K562 (cell line): Measurements from ENCODE around the gene PPP6R1. TPM values are rescaled to one million over a fixed set of nuclear protein-coding genes. Genes with fewer than 3 reads are reported as not detected.

ENCODE experiments used
- ATAC-seq: fragments of 200-7000 bp; cut with Tn5 transposase; 3 replicates; pipeline ENCODE4 v1.9.1; 2020; ENCODE audit warnings: moderate library complexity
- BruUV-seq: library from RNA; stranded (reverse); fragments of 400-500 nt; replicated peaks from 2 replicates; lab custom pipeline; 2021; lab: Mats Ljungman, UMichigan
- CTCF ChIA-PET: fragments of 300-600 bp; formaldehyde crosslinking; extraction: SDS; loops from one replicate; lab custom pipeline; 2021; ENCODE audit warnings: low intra/inter-chr PET ratio; lab: Yijun Ruan, JAX
- POLR2A ChIA-PET: fragments of 300-600, 350-650 bp; sonication (Branson Sonifier 250); formaldehyde crosslinking; extraction: SDS; loops from one replicate; lab custom pipeline; 2021; ENCODE audit warnings: antibody characterized with exemption, inconsistent platforms; lab: Yijun Ruan, JAX
- DNase-seq, 4 experiments: peaks; one replicate each; pipeline versions ENCODE4 v3.0.0 to v3.0.0-alpha.2; 2011 to 2018; ENCODE audit warnings: low spot score in 3 of 4, mixed read lengths in 3 of 4; ENCODE audit errors: extremely low read depth in 1 of 4
- FAIRE-seq: peaks from 2 replicates; lab custom pipeline; 2011; peaks lifted over from hg19 to GRCh38; lab: Jason Lieb, UNC
- H2AFZ ChIP-seq: 2 replicates; pipeline ENCODE4 v1.6.0; 2011; ENCODE audit warnings: low read depth, low read length, control low read depth, inconsistent platforms
- H3K27ac ChIP-seq: fragments of 200-600 bp; 3 replicates; pipeline ENCODE4 v1.8.0; 2011; ENCODE audit warnings: low read depth, mild to moderate bottlenecking, control low read depth, inconsistent platforms, low read length, moderate library complexity, mixed read lengths; ENCODE audit errors: extremely low read depth
- H3K27me3 ChIP-seq, 2 experiments: fragments of 300-600 bp in 1 of 2; 2 replicates in 1 of 2; 3 replicates in 1 of 2; pipeline versions ENCODE4 v1.6.0 to v1.8.0; 2011; ENCODE audit warnings: inconsistent platforms in 2 of 2, low read length in 2 of 2, mild to moderate bottlenecking in 1 of 2, mixed read lengths in 1 of 2, moderate library complexity in 1 of 2; ENCODE audit not compliant: control insufficient read depth in 2 of 2, insufficient read depth in 2 of 2
- H3K36me3 ChIP-seq: fragments of 300-600 bp; 3 replicates; pipeline ENCODE4 v1.8.0; 2011; ENCODE audit warnings: mild to moderate bottlenecking, low read length, inconsistent platforms; ENCODE audit not compliant: control insufficient read depth, insufficient read depth
- H3K4me1 ChIP-seq, 2 experiments: fragments of 200-600 bp in 1 of 2; replicated peaks in 1 of 2; 2 replicates in 1 of 2; 3 replicates in 1 of 2; pipeline versions ENCODE4 v1.5.1 to v1.8.0; 2011; ENCODE audit warnings: inconsistent platforms in 2 of 2, low read length in 2 of 2, mild to moderate bottlenecking in 1 of 2, mixed read lengths in 1 of 2, moderate library complexity in 1 of 2; ENCODE audit not compliant: control insufficient read depth in 2 of 2, insufficient read depth in 2 of 2
- H3K4me2 ChIP-seq: 2 replicates; pipeline ENCODE4 v1.6.1; 2011; ENCODE audit warnings: low read length, control low read depth, inconsistent platforms, mixed read lengths; ENCODE audit not compliant: insufficient read depth
- H3K4me3 ChIP-seq: fragments of 200-600 bp; sonication (generic), shearing (Covaris generic); 2 replicates; pipeline ENCODE4 v1.5.1; 2016; ENCODE audit warnings: control low read depth, inconsistent platforms
- H3K79me2 ChIP-seq: fragments of 200-600 bp; 3 replicates; pipeline ENCODE4 v1.8.0; 2011; ENCODE audit warnings: low read length, inconsistent platforms; ENCODE audit not compliant: control insufficient read depth, insufficient read depth
- H3K9ac ChIP-seq, 2 experiments: 2 replicates each; pipeline versions ENCODE4 v1.6.0 to v1.6.1; 2011; ENCODE audit warnings: low read depth in 2 of 2, low read length in 2 of 2, control low read depth in 1 of 2, inconsistent platforms in 1 of 2, mild to moderate bottlenecking in 1 of 2, mixed read lengths in 1 of 2; ENCODE audit not compliant: insufficient read depth in 1 of 2
- H3K9me1 ChIP-seq: one replicate; pipeline ENCODE4 v1.6.0; 2011; ENCODE audit warnings: inconsistent platforms, mild to moderate bottlenecking, low read length, moderate library complexity; ENCODE audit not compliant: control insufficient read depth, insufficient read depth
- H3K9me3 ChIP-seq: replicated peaks from 2 replicates; pipeline ENCODE4 v1.5.1; 2011; ENCODE audit warnings: low read depth, low read length, inconsistent platforms; ENCODE audit not compliant: control insufficient read depth, insufficient read depth
- H4K20me1 ChIP-seq: replicated peaks from 2 replicates; pipeline ENCODE4 v1.6.1; 2011; ENCODE audit warnings: low read length, inconsistent platforms, mixed read lengths; ENCODE audit not compliant: control insufficient read depth, insufficient read depth
- E4F1 ChIP-seq: fragments of 250-450 bp; sonication (Bioruptor Pico); IDR thresholded peaks from 2 replicates; pipeline ENCODE4 v1.5.0; 2021; ENCODE audit warnings: mild to moderate bottlenecking, borderline replicate concordance
- HMG20A ChIP-seq: fragments of 450-650 bp; formaldehyde crosslinking; conservative IDR thresholded peaks from 2 replicates; pipeline ENCODE4 v1.4.0; 2020; ENCODE audit warnings: mild to moderate bottlenecking, mixed read lengths
- POLR2G ChIP-seq: fragments of 200-400 bp; formaldehyde crosslinking; IDR thresholded peaks from 2 replicates; pipeline ENCODE4 v1.6.1; 2017; ENCODE audit warnings: low read depth, mild to moderate bottlenecking, antibody characterized with exemption, low read length, moderate library complexity
- WGBS: fragments of 100-300 bp; shearing (Covaris generic); methylation state at CpG from one replicate; pipeline ENCODE4 v1.1.6; 2016; ENCODE audit warnings: low coverage, mixed read lengths; ENCODE audit not compliant: insufficient coverage; ENCODE audit errors: missing lambda C conversion rate; 5-methylcytosine and 5-hydroxymethylcytosine counted together
- in situ Hi-C: fragments of 300-500 bp; cut with MboI; formaldehyde crosslinking; loops from 4 replicates; pipeline ENCODE4 v1.15.0; 2018; ENCODE audit warnings: inconsistent platforms, mixed read lengths
- intact Hi-C: fragments of 100-400 bp; cut with micrococcal nuclease; formaldehyde crosslinking; loops from 2 replicates; pipeline ENCODE4 v1.14.2; 2022
- polyA plus RNA-seq, 8 experiments: library from polyadenylated mRNA; depleted of rRNA in 4 of 8; stranded (reverse) in 5 of 8; unstranded in 3 of 8; fragments of >200 nt; fragmentation: Nextera tagmentation in 2 of 8; fragmentation: Illumina TruSeq in 1 of 8; extraction: Ambion mirVana in 2 of 8; extraction: Trizol in 1 of 8; gene quantifications; 2 replicates each; pipeline versions ENCODE4 v1.2.1 to v1.2.3, GENCODE V29; 2011 to 2014; ENCODE audit warnings: inconsistent platforms in 1 of 8, missing spikeins in 1 of 8
- total RNA-seq, 7 experiments: library from RNA; depleted of rRNA in 6 of 7; stranded (reverse); fragments of >200 nt in 6 of 7; fragmentation: Illumina TruSeq in 2 of 7; extraction: Trizol in 2 of 7; gene quantifications; 2 replicates each; pipeline versions ENCODE4 v1.2.1 to v1.2.3, GENCODE V29; 2011 to 2021; ENCODE audit warnings: low replicate concordance in 1 of 7

Gene PPP6R1
- total and polyA plus RNA-seq, 9 of the 15 experiments (the other 6 are each of a cell fraction or from before 2014, with no cell fraction given) = 0.48 to 135 (median 37.2) TPM

GRCh38 chr19:55244004-55244680 is 14.7 kb downstream of the PPP6R1 start:
- Histone ChIP-seq H3K4me2 (no peak overlapping the region), H3K9me1 (peaks cover 3% of the 10 kb centered on the region), H3K4me3 (no peak overlapping the region), H3K9me3 (no peaks in the 10 kb centered on the region), H3K27me3 (no peaks in the 10 kb centered on the region; a peak in 1 of 5 replicates), H3K27ac (no peak overlapping the region), H3K36me3 (peaks cover 96% of the 10 kb centered on the region), H3K4me1 (peaks cover 4 to 28% of the 10 kb centered on the region in 2 experiments; a peak in 4 of 5 replicates), H4K20me1 (peaks cover 31% of the 10 kb centered on the region), H2AFZ (no peak overlapping the region), H3K9ac (peak overlapping the region in 1 of 2 experiments; percentile 64; a peak in 1 of 4 replicates), H3K79me2 (peaks cover 21% of the 10 kb centered on the region)
- DNase-seq (no peak), ATAC-seq (no peak), FAIRE-seq (no peak)
- intact Hi-C loops = no loop called here
- in situ Hi-C loops = no loop called here
- ChIA-PET CTCF (no interaction called here), POLR2A (interaction anchor here (1.0 kb wide), 1 partner anchor 12 kb away, joined by 5 read pairs; no protein-coding TSS in a partner anchor)
- BruUV-seq = no TSS peak
- TF ChIP-seq POLR2G = no peak
- TF ChIP-seq E4F1 = no peak
- no peak for TF ChIP-seq HMG20A
- 92% methylated on average over 12 of the region's 12 CpGs for WGBS
